Measurements from ENCODE around the gene PCBP3. TPM values are rescaled to one million over a fixed set of nuclear protein-coding genes. Genes with fewer than 3 reads are reported as not detected.
"Not testable (repeated sequence)": the region's sequence is repeated elsewhere in the genome, so short reads cannot be mapped to it uniquely, and the experiment has no call there.

PCBP3 gene
- polyA plus RNA-seq, 1 donor from 2014 or later: 1.7 TPM

DNA sequence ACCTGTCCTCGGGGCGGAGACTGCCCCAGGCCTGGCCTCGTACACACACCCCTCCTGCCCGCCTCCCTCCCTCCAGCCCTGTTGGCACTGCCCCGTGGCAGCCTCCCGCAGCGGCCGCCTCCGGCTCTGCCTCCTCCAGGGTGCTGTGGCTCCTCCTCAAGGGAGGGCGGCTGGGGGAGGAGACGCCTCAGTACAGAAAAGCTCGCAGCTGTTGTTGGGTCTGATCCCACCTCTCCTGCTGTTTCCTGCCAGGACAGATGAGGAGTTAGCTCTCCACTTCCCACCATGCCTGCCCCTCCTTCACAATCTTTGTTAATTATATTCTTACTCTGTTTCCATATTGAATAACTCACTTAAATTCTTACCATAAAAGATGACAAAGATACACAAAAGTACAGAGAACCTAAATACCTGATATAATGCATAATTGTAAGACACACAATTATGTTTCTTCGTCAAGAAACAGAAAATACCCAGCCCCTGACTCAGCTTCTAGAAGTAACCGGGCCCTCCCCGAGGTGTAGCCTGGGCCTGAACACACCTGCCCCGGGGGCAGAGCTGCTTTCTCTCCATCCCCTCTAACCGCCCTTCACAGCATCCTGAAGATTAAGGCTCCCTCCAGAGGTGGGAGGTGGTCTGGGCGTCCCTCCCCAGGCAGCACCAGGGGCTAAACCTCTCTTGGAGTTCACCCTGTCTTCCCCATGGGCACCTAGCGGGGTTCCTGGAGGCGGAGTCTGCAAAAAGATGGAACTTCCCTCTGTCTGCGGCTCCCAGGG is 307.4 kb downstream of the PCBP3 start:
- no peak for TF ChIP-seq SMC3 (conservative IDR thresholded peaks at IDR 0.05; ENCODE audit: poor library complexity)
- no peak for TF ChIP-seq TAF1 (IDR thresholded peaks at IDR 0.05; ENCODE audit: low read depth)
- TF ChIP-seq, protein P1, sequence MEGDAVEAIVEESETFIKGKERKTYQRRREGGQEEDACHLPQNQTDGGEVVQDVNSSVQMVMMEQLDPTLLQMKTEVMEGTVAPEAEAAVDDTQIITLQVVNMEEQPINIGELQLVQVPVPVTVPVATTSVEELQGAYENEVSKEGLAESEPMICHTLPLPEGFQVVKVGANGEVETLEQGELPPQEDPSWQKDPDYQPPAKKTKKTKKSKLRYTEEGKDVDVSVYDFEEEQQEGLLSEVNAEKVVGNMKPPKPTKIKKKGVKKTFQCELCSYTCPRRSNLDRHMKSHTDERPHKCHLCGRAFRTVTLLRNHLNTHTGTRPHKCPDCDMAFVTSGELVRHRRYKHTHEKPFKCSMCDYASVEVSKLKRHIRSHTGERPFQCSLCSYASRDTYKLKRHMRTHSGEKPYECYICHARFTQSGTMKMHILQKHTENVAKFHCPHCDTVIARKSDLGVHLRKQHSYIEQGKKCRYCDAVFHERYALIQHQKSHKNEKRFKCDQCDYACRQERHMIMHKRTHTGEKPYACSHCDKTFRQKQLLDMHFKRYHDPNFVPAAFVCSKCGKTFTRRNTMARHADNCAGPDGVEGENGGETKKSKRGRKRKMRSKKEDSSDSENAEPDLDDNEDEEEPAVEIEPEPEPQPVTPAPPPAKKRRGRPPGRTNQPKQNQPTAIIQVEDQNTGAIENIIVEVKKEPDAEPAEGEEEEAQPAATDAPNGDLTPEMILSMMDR (IDR thresholded peaks at IDR 0.05; ENCODE audit: poor library complexity, severe bottlenecking): no peak
- TF ChIP-seq EP300 (conservative IDR thresholded peaks at IDR 0.05; ENCODE audit: poor library complexity, severe bottlenecking): no peak
- TF ChIP-seq POLR2AphosphoS5 (IDR thresholded peaks at IDR 0.05): no peak
- TF ChIP-seq, protein P2, sequence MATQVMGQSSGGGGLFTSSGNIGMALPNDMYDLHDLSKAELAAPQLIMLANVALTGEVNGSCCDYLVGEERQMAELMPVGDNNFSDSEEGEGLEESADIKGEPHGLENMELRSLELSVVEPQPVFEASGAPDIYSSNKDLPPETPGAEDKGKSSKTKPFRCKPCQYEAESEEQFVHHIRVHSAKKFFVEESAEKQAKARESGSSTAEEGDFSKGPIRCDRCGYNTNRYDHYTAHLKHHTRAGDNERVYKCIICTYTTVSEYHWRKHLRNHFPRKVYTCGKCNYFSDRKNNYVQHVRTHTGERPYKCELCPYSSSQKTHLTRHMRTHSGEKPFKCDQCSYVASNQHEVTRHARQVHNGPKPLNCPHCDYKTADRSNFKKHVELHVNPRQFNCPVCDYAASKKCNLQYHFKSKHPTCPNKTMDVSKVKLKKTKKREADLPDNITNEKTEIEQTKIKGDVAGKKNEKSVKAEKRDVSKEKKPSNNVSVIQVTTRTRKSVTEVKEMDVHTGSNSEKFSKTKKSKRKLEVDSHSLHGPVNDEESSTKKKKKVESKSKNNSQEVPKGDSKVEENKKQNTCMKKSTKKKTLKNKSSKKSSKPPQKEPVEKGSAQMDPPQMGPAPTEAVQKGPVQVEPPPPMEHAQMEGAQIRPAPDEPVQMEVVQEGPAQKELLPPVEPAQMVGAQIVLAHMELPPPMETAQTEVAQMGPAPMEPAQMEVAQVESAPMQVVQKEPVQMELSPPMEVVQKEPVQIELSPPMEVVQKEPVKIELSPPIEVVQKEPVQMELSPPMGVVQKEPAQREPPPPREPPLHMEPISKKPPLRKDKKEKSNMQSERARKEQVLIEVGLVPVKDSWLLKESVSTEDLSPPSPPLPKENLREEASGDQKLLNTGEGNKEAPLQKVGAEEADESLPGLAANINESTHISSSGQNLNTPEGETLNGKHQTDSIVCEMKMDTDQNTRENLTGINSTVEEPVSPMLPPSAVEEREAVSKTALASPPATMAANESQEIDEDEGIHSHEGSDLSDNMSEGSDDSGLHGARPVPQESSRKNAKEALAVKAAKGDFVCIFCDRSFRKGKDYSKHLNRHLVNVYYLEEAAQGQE (IDR thresholded peaks at IDR 0.05; ENCODE audit: borderline replicate concordance): no peak
- TF ChIP-seq RAD21 (conservative IDR thresholded peaks at IDR 0.05): no peak
- no peaks in the 10 kb centered on the region for H4K20me1 ChIP-seq (ENCODE audit: insufficient read depth)
- no peak overlapping the region for H3K27ac ChIP-seq (ENCODE audit: low read length)
- no peaks in the 10 kb centered on the region for H3K36me3 ChIP-seq (ENCODE audit: insufficient read depth, low read length)
- H3F3A ChIP-seq (ENCODE audit: insufficient read depth, low read length, poor library complexity, severe bottlenecking): no peaks in the 10 kb centered on the region
- no peaks in the 10 kb centered on the region for H3K79me2 ChIP-seq (replicated peaks; ENCODE audit: insufficient read depth, low read length)
- no peak overlapping the region for H3K9ac ChIP-seq (ENCODE audit: low read length)
- no peak overlapping the region for H2AFZ ChIP-seq (ENCODE audit: low read depth, low read length)
- H3K9me3 ChIP-seq (ENCODE audit: low read length): no peaks in the 10 kb centered on the region
- H3K9me2 ChIP-seq (ENCODE audit: insufficient read depth, low read length): no peaks in the 10 kb centered on the region
- H3K4me3 ChIP-seq (ENCODE audit: low read length): no peak overlapping the region
- no peaks in the 10 kb centered on the region for H3K27me3 ChIP-seq (ENCODE audit: insufficient read depth, low read depth, low read length)
- no peak overlapping the region for H3K4me2 ChIP-seq (ENCODE audit: low read length)

DNA sequence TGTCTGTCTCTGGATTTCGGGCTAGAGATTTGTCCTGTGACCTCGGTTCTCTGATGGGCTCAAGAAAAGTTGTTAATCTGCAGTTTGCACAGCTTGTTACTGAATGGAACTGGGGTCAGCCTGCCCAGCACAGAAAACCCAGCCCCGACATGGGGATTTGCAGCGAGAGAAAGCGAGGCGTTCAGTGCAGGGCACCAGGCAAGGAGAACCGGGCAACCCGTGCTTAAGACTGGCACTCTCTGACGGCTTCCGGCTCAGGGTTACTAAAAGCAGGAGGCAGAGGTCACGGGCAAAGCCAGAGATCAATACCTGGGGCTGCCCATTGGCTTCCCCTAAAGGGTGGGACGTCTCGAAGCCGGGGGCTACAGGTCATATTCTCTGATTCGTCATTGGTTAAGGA is 308.2 kb downstream of the PCBP3 start:
- Histone ChIP-seq H3K9me2 (ENCODE audit: insufficient read depth, low read length) (no peaks in the 10 kb centered on the region), H3K27ac (ENCODE audit: low read length) (no peak overlapping the region), H3K36me3 (ENCODE audit: insufficient read depth, low read length) (no peaks in the 10 kb centered on the region), H3K9ac (ENCODE audit: low read length) (no peak overlapping the region), H3K79me2 (replicated peaks; ENCODE audit: insufficient read depth, low read length) (no peaks in the 10 kb centered on the region), H4K20me1 (ENCODE audit: insufficient read depth) (no peaks in the 10 kb centered on the region), H3K4me3 (ENCODE audit: low read length) (no peak overlapping the region), H3K27me3 (ENCODE audit: insufficient read depth, low read depth, low read length) (no peaks in the 10 kb centered on the region), H3F3A (ENCODE audit: insufficient read depth, low read length, poor library complexity, severe bottlenecking) (no peaks in the 10 kb centered on the region), H3K4me2 (ENCODE audit: low read length) (no peak overlapping the region), H2AFZ (ENCODE audit: low read depth, low read length) (no peak overlapping the region), H3K9me3 (ENCODE audit: low read length) (no peaks in the 10 kb centered on the region)
- no peak for TF ChIP-seq TAF1 (IDR thresholded peaks at IDR 0.05; ENCODE audit: low read depth)
- TF ChIP-seq POLR2AphosphoS5 (IDR thresholded peaks at IDR 0.05): no peak
- no peak for TF ChIP-seq EP300 (conservative IDR thresholded peaks at IDR 0.05; ENCODE audit: poor library complexity, severe bottlenecking)
- TF ChIP-seq RAD21 (conservative IDR thresholded peaks at IDR 0.05): no peak
- TF ChIP-seq, protein P2 (IDR thresholded peaks at IDR 0.05; ENCODE audit: borderline replicate concordance): no peak
- no peak for TF ChIP-seq MXI1 (conservative IDR thresholded peaks at IDR 0.05; ENCODE audit: poor library complexity, severe bottlenecking)
- no peak for TF ChIP-seq SMC3 (conservative IDR thresholded peaks at IDR 0.05; ENCODE audit: poor library complexity)
- TF ChIP-seq EZH2 (IDR thresholded peaks at IDR 0.05; ENCODE audit: borderline replicate concordance, insufficient read depth, low read length, poor library complexity, severe bottlenecking): no peak
- TF ChIP-seq, protein P1 (IDR thresholded peaks at IDR 0.05; ENCODE audit: poor library complexity, severe bottlenecking): no peak

DNA sequence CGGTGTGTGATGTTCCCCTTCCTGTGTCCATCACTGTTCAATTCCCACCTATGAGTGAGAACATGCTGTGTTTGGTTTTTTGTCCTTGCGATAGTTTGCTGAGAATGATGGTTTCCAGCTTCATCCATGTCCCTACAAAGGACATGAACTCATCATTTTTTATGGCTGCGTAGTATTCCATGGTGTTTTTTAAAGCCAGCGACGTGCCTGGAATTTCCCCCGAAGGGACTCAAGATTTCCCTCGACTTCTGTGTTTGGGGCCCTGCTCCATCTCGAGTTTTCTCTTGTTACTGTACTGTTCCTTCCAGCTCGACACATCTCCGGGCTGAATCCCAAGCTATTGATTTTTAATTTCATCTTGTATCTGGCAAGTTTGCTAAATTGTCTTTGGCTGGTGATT is 309.0 kb downstream of the PCBP3 start:
- not testable (repeated sequence) for H3K4me2 ChIP-seq (ENCODE audit: low read length); H3F3A ChIP-seq (ENCODE audit: insufficient read depth, low read length, poor library complexity, severe bottlenecking)

More for the DNA sequence above, 309.0 kb downstream of the PCBP3 start:
- H2AFZ ChIP-seq (ENCODE audit: low read depth, low read length); H3K9me3 ChIP-seq (ENCODE audit: low read length); H3K27ac ChIP-seq (ENCODE audit: low read length); H3K9ac ChIP-seq (ENCODE audit: low read length); H3K9me2 ChIP-seq (ENCODE audit: insufficient read depth, low read length); H3K36me3 ChIP-seq (ENCODE audit: insufficient read depth, low read length); H4K20me1 ChIP-seq (ENCODE audit: insufficient read depth); H3K79me2 ChIP-seq (replicated peaks; ENCODE audit: insufficient read depth, low read length); H3K27me3 ChIP-seq (ENCODE audit: insufficient read depth, low read depth, low read length); H3K4me3 ChIP-seq (ENCODE audit: low read length): not testable (repeated sequence)

All from neural cell (in vitro differentiated cells).